ENCODE results near the gene POTEF. TPM values are rescaled to one million over a fixed set of nuclear protein-coding genes. Genes with fewer than 3 reads are reported as not detected.
"Not testable (repeated sequence)": the region's sequence is repeated elsewhere in the genome, so short reads cannot be mapped to it uniquely, and the experiment has no call there.

POTEF gene
- total RNA-seq: under 1 TPM in 1 of 6 donors, not detected in 5; 0.06 TPM
- polyA plus RNA-seq: under 1 TPM; 0.02 to 0.04 TPM

DNA sequence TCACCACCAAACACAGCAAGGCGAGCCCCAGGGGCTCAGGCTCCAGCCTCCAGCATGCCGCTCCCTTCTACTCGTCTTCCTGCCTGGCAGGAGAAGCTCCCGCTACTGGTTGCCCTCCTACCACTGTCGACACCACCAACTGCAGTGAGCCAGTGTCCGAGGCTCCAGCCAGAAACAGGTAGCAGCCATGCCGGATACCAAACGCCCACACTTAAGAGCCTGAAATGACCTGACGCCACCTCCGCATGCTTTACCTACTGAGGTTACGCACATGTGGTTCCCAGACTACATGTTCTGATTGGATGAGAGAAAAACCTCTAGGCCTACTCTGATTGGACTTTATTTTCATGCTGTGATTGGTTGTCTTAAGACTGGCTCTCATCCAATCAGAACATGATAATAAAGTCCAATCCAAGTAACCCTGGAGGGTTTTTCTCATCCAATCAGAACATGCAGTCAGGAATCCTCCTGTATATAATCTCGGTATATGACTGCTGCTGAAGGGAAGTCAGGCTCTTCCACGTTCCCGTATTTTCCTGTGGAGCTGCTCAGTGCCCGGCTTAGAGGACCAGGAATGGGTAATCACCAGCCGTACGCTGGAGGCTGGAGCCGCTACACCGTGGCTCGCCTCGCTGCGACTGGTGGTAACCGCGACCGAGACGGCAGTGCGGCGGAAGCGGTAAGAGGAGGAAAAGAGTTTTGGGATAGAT, at the start of gene POTEF:
Gene POTEF (minus strand): TSS at position 103 of the 710 bp plus-strand sequence. CDS start 8,707 bp downstream, outside the sequence.
- H3K27ac ChIP-seq; ATAC-seq; H3K4me1 ChIP-seq; intact Hi-C loops (cut with DNase I); H3K9me3 ChIP-seq; FAIRE-seq; H3K4me3 ChIP-seq; H3K36me3 ChIP-seq; H3K27me3 ChIP-seq; DNase-seq: not testable (repeated sequence)
- 73 to 78% methylated on average over 14 to 17 of the region's 29 CpGs for WGBS, 2 donors

DNA sequence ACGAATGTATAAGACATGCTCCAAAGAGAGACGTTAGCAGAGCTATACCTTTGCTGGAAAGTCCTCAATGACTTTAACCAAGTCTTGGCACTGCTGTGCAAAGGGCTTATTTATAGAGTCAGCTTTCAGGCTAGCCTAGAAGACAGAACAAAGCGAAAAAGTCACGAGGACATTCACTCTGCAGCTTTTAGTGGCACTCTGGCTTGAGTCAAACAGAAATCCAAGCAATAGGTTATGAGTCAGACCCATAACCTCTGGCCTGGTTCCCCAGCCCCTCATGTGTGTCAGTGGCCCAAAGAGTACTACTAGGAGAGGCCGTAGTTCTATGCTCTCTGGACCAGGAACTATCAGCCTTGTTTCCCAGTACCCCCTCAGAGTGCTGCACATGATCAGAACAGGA, 45.8 kb upstream of the POTEF start:
- H3K4me3 ChIP-seq; H3K9me3 ChIP-seq; H3K4me1 ChIP-seq; H3K27ac ChIP-seq; ATAC-seq; intact Hi-C loops (cut with DNase I); FAIRE-seq; H3K27me3 ChIP-seq; DNase-seq: not testable (repeated sequence)
- 85 to 90% methylated on average over 5 of the region's 5 CpGs for WGBS, 2 donors
- peaks cover 0 to 15% (median 0%) of the 10 kb centered on the region in 3 donors for H3K36me3 ChIP-seq

DNA sequence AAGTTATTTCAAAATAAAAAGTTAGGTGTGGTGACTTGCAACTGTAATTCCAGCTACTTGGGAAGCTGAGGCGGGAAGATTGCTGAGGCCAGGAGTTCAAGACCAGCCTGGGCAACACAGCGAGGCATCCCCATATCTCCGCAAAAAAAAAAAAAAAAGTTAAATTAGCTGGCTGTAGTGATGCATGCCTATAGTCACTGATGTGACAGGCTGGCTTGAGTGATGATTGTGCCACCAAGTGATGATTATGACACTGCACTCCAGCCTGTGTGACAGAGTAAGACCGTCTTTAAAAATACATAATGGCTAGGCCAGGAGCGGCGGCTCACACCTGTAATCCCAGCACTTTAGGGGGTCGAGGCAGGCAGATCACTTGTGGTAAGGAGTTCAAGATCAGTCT, 40.9 kb upstream of the POTEF start:
- FAIRE-seq (no peak), DNase-seq (no peak), ATAC-seq (no peak)
- no peaks in the 10 kb centered on the region for H3K9me3 ChIP-seq
- H3K4me3 ChIP-seq: no peak overlapping the region
- TF ChIP-seq, protein P1, sequence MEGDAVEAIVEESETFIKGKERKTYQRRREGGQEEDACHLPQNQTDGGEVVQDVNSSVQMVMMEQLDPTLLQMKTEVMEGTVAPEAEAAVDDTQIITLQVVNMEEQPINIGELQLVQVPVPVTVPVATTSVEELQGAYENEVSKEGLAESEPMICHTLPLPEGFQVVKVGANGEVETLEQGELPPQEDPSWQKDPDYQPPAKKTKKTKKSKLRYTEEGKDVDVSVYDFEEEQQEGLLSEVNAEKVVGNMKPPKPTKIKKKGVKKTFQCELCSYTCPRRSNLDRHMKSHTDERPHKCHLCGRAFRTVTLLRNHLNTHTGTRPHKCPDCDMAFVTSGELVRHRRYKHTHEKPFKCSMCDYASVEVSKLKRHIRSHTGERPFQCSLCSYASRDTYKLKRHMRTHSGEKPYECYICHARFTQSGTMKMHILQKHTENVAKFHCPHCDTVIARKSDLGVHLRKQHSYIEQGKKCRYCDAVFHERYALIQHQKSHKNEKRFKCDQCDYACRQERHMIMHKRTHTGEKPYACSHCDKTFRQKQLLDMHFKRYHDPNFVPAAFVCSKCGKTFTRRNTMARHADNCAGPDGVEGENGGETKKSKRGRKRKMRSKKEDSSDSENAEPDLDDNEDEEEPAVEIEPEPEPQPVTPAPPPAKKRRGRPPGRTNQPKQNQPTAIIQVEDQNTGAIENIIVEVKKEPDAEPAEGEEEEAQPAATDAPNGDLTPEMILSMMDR (IDR thresholded peaks at IDR 0.05): no peak
- intact Hi-C loops (cut with DNase I): loop anchor here in 1 of 3 donors (10.0 kb wide), 1 partner anchor 165 kb away; no protein-coding TSS in a partner anchor
- H3K36me3 ChIP-seq: peaks cover 0 to 32% (median 5%) of the 10 kb centered on the region in 3 donors
- no peak overlapping the region for H3K27ac ChIP-seq
- 88 to 90% methylated on average over 7 of the region's 7 CpGs for WGBS, 2 donors
- no peaks in the 10 kb centered on the region for H3K27me3 ChIP-seq
- H3K4me1 ChIP-seq: no peaks in the 10 kb centered on the region

DNA sequence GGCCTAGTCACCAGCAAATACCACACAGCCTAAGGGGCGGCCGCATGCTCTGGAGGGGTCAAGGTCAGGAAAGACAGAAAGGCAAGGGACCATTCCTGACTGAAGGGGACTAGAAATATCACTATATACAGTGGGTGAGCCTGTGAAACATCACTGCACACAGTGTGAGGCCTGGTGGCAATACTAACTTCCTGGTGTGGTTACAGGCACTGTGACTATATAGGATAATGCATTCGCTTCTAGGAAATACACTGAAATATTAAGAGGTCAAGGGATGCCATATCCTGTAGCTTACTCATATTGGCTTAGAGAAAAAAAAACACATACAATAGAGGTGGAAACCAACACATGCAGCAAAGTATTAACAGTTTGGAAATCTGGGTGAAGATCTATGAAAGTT, 40.1 kb upstream of the POTEF start:
- WGBS, 2 donors: 93 to 98% methylated on average over 3 of the region's 3 CpGs
- intact Hi-C loops (cut with DNase I): loop anchor here in 1 of 3 donors (10.0 kb wide), 1 partner anchor 166 kb away; no protein-coding TSS in a partner anchor
- not testable (repeated sequence) for ATAC-seq, DNase-seq, H3K4me3 ChIP-seq, FAIRE-seq, H3K9me3 ChIP-seq, H3K4me1 ChIP-seq, H3K27ac ChIP-seq, H3K27me3 ChIP-seq
- H3K36me3 ChIP-seq: peaks cover 0 to 35% (median 5%) of the 10 kb centered on the region in 3 donors

DNA sequence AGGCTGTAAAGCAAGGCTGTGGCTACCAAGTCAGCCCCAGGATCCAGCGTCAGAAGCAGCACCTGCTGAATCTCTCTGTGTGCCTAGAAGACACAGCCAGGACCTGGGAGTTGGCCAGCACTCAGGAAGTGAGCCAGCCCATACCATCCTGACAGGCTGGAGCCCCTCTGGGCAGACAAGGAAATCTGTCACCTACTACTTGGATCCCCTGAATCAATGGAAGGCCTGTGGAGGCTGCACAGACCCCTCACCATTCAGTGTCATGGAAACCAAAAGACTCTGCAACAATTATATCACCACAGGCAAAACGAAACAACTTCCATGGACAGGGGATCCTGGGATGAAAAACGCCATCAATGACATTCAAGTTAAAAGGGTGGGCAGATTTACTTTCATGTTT, 37.6 kb upstream of the POTEF start:
- not testable (repeated sequence) for H3K4me1 ChIP-seq, H3K9me3 ChIP-seq, FAIRE-seq, ATAC-seq, H3K4me3 ChIP-seq, H3K27ac ChIP-seq, H3K27me3 ChIP-seq
- H3K36me3 ChIP-seq: peaks cover 0 to 36% (median 5%) of the 10 kb centered on the region in 3 donors
- peak in 1 of 6 donors; percentile 14 for DNase-seq
- 77 to 81% methylated on average over 3 of the region's 3 CpGs for WGBS, 2 donors
- intact Hi-C loops (cut with DNase I): loop anchor here in 1 of 3 donors (10.0 kb wide), 1 partner anchor 168 kb away; no protein-coding TSS in a partner anchor

DNA sequence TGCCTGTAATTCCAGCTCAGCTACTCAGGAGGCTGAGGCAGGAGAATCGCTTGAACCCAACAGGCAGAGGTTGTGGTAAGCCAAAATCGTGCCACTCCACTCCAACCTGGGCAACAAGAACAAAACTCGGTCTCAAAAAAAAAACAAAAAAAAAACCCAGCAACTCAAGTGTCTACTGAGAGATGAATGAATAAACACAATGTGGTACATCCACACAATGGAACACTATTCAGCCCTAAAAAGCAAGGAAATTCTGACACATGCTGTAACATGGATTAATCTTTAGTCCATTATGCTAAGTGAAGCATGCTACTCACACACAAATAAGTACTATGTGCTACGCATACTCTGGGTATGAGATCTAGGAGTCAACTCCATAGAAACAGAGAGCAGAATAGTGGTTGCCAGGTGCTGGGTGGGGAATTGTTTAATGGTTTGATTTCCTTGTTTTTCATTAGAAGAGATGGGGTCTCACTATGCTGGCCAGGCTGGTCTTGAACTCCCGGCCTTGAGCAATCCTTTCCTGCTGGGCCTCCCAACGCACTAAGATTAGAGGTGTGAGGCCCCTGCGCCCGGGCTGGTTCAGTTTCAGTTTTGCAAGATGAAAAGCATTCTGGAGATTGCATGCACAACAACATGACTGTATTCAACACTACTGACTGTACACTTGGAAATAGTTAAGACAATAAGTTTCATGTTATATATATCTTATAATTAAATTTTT, 36.4 kb upstream of the POTEF start:
- intact Hi-C loops (cut with DNase I): loop anchor here in 1 of 3 donors (10.0 kb wide), 1 partner anchor 169 kb away; no protein-coding TSS in a partner anchor

More for the DNA sequence above, 36.4 kb upstream of the POTEF start:
- TF ChIP-seq, protein P1 (IDR thresholded peaks at IDR 0.05): no peak
- Histone ChIP-seq H3K9me3 (no peaks in the 10 kb centered on the region), H3K27ac (no peak overlapping the region), H3K4me1 (no peaks in the 10 kb centered on the region), H3K4me3 (no peak overlapping the region), H3K27me3 (no peaks in the 10 kb centered on the region), H3K36me3 (peaks cover 0 to 32% (median 5%) of the 10 kb centered on the region in 3 donors)
- 96 to 98% methylated on average over 8 of the region's 8 CpGs for WGBS, 2 donors
- no peak for FAIRE-seq
- ATAC-seq: no peak
- DNase-seq: no peak
